Glomerular endothelial cell (primary cell): ENCODE data around the gene AOAH. TPM values are rescaled to one million over a fixed set of nuclear protein-coding genes. Genes with fewer than 3 reads are reported as not detected.

Experiments
- DNase-seq: peaks from one replicate; pipeline ENCODE4 v3.0.0-alpha.2; 2011; ENCODE audit warnings: low read depth, low spot score; ENCODE audit errors: extremely low read depth
- total RNA-seq: library from RNA; depleted of rRNA; stranded (reverse); fragments of >200 nt; gene quantifications from 2 replicates; pipeline ENCODE4 v1.2.3, GENCODE V29; 2015

The AOAH gene
- total RNA-seq, 1 donor from 2014 or later = 0.64 TPM

DNA sequence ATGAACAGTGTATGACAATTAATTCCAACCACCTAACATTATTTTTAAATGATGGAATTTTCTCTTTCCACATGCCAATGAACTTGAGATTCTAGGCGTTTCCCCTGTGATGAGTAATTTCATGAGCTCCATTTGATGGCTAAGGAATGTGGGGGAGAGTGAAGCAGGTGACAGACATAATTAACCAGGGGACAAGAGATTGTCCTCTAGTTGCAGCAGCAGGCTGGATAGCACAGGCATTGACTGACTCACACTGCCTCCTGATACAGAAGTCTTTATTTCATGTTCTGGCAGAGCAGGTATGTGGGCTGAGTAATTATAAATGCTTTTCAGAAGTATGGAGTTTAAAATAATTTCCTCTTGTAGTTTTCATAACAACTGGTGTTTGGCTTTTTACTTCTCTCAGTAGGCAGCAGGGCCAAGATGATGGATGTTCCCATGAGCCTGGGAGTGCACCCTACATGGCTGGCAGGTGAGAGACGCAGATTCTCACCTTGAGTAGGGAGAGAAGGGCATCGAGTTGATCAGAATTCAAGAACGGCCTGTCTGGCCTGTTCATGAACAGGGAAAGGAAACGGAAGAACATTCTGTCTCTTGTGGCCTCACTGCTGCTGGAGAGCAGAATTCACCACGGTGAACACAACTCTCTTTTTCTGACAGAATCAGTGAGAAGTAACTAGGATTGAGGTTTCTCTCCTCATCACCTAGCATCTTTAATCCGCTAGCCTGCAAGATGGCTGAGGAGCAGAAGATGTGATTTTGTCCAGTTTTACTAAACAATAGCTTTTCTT, 118.8 kb downstream of the AOAH start:
- no peak for DNase-seq

DNA sequence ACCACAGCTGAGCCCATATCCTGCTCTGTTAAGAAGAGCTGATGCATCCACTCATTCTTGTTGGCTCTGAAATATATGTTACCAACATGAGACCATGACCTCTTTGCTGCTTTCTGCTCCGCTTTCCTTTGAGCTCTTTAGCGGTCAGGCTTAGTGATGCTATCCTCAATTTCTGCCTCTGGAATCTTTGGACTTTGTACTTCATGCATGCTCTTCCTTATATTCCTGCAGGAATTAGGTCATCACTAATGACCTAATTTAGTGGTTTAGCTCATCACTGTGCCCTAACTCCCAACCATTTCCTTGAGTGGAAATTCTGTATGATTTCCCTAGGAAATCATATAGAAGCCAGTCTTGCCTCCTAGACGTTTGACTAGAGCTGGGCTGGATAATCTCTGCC, 119.5 kb downstream of the AOAH start:
- no peak for DNase-seq

DNA sequence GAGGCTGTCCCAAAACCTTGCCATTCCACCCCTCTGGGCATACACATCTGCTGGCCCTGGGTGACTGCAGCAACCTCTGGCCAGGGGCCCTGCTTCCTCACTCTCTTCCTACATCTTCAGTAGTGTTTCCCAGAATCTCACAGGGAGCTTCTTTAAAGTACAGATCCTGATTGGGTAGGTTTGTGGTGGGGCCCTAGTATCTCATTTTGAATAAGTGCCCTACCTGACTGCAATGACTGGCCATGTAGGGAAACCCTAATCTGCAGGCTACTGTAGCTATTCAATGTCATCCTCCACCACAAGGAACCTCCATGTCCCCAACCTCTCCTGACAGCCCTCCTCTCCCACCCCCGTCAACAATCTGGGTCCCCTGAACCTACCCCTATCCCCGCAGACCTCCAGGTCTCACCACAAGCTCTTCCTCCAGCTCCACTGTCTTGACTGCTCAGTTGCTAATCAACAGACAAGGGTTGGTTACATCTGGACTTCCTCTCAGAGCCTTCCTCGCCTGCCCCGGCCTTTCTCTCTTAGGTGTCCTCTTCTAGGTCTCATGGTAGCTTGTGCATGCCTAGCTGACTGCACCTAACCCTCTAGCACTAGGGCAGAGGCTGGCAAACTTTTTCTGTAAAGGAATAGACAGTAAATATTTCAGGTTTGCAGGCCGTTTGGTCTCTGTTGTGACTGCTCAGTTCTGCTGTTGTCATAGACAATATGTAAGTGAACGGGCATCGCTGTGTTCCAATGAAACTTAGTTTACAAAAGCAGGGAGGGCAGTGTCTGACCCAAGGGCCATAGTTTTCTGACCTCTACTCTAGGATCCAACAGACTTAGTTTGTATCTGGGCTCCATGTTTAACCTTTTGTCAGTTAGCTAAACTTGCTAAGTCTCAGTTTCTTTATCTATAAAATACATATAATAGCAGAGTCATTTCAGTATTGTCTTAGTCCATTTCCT, 121.1 kb downstream of the AOAH start:
- DNase-seq = no peak

DNA sequence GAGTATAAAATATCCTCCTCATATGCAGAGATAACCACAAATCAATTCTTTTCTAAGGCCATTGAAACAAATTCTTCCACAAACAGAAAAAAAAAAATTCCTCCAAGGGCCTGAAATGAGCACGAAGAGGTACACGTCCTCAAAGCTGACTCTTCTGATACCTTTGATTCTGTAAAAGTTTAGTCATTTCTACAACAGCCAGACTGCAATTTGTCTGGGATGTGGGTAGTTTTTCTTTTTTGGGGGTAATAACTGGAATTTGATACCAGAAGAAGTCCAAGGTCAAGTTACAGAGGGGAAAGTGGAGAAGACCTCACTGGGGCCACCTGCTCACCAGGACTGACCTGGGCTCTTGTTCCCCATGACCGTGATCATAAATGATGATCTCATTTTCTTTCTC, 121.8 kb downstream of the AOAH start:
- DNase-seq = no peak

DNA sequence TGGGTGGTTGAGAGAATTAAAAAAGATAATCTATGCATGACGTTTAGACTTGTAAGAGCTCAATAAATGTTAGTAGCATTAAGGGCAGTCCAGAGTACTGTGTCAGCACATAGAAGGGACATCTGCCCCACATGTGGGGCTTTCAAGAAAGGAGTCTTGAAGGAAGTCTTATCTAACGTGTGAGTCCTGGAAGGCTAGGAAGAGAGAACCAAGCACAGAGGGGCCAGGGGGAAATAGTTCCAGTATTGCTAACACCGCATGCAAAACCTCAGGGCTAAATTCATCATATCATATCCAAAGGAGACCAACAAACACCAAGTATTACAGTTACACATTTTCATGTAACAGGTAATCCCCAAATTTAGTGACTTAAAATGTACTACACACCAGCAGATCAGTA, 122.7 kb downstream of the AOAH start:
- DNase-seq = no peak

DNA sequence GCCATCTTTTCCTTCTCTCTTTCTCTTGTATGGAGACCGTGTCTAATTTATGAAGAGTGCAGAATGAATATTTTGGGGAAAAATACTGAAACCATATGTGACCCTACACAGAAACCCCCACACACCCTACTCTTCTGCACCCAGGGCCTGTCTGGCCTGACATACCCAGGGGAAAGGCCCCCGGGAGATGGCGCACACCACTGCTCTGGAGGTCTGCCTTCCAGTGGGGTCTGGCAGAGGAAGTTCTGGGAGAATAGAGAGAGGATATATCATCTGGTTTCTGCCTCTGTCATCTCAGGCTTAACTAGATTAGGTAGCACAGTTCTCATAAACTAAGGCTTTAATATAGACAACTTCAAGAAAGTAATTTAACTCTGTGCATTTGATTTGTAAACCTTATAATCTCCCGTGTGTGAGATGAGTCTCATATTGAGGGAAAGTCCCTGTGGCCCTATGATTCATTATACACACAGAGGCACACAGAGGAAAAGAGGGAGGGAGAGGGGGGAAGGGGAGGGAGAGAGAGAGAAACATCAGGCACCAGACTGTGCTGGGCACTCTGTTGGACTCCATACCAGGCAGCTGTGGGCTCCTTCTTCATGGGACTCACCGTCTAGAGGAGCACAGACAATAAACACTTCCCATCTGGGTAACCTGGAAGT, 123.3 kb downstream of the AOAH start:
- DNase-seq = no peak

DNA sequence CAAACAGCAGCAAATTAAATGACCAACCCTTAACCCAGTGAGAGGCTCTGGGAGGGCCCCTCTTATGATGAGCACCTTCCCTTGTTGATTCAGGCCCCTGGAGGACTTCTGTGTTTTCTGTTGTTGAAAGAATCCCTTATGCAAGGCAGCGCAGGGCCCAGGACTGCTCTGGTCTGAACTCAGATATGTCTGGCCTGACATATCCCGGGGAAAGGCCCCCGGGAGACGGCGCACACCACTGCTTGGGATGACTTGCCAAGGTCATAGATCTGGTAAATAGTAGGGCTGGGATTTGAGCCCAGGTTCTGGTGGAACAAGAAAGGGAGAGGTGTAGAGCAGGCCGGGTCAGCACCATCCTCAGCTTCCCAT, 124.0 kb downstream of the AOAH start:
- no peak for DNase-seq

DNA sequence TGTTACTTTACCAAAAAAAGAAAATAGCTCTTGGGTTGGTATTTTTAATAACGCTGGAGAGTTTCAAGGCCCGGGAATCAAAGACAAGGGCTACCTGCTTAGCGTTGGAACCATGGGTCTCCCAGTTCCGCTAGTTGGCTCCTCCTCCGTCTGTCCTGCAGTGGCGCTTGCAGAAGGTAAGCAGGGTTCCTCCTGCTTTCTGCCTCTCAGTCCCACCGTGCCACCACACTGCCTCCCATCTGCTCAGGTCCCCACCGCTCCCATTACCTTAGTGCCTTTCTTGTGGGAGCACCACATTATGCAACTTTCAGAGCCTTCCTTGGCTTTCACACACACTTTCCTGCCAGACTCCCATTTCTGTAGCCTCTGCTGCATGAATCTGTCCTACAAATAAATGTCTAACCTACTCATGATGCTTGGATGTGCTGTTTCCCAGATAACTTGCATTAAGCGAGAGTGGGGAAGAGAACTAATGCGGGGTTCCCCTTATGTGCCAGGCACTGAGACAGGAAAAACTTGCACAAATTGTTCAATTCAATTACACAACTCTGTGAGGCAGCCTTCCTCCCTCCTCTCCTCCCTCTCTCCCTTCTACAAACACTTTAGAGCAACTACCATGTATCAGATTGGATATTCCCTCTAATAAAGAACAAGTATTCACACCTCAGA, 124.5 kb downstream of the AOAH start:
- no peak for DNase-seq

DNA sequence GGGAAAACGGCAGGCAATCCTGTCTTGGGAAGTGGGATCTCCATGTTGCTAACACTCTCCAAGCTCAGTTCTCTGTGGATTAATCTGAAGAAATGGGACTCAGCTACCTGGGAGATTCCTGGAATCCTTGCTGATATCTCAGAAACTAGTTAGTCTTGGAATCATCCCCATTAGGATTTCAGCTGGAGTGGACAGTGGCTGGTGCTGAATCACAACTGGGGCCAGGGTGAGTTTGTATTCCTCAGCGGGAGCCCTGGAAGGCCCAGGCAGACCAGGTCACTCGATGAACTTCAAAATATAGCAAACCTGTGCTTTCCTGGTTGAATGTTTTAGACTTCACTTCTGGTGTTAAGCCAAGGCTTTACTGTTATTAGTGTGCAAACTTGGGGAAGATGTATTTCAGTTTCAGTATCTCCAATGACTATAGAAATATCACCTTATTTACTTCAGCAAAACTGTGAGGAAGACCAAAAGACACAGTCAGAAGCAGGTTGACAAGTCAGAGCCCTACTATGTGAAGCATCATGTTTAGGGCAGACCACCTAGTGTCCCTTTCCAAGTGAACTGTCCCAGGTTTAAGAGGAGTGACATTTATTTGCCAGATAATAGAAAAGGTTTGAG, 126.1 kb downstream of the AOAH start:
- DNase-seq = no peak

DNA sequence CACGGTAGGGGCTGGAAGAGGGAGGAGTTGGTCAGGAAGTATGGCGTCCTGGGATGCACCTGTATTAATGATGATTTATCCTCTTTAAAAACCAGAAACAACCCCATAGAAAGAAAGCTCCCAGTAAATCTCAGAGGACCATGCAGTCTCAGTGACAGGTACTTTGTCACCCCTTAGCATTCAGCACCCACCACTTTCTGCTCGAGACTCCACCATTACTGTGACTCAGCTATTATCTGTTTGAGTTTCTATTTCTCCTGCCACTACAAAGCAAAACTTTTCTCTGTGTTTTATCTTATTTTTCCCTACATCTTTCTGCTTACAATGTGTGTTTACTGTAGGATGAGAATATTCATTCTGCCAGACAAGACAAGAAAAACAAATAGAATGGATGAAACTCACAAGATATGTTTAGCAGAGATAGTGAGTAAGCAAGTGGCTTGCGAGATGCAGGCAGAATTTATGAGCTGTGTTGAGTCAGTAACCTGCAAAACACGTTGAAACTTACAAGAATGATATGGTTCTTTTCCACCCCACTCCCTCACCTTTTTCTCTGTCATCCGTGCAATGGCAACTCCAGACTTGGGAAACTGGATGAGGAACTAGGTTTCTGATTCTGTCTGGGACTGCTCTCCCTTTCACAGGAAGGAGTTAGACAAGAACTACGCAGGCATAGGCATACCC, 127.1 kb downstream of the AOAH start:
- no peak for DNase-seq

DNA sequence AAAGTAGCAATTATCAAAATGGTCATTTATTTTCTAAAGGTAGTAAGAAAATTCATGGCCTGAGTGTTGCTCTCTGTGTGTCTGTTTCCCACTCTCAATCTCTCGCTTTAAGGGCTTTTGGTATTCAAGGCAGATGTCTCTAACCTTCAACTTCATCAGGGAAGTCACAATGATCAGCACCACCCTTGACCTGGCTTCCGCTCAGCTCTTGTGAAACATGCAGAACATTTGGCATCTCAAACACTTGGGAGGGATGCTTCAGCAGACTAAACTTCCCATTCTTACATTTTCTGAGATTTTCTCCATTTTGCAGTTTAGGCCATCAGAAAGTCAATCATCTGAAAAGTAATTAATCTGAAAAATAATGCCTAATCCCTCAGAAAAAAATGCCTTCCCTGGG, 129.8 kb downstream of the AOAH start:
- DNase-seq = no peak

DNA sequence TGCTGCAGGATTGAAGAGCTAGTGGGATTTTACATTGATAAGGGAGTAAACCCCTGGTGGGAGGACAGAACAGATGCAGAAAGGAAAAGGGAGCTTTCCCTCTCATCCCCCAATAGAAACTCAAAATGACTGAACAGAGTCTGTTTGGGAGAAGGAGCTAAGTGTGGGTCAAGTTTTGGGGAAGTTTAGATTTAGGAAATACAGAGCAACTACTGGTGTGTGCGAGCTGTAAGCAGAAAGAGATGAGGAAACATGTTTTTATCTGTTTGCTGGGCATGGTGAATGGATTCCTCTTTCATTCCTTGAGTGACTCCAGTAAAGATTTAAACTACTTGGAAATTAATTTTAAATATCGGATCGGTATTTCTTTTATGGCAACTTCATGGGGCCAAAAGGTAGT, 132.7 kb downstream of the AOAH start:
- DNase-seq = no peak

DNA sequence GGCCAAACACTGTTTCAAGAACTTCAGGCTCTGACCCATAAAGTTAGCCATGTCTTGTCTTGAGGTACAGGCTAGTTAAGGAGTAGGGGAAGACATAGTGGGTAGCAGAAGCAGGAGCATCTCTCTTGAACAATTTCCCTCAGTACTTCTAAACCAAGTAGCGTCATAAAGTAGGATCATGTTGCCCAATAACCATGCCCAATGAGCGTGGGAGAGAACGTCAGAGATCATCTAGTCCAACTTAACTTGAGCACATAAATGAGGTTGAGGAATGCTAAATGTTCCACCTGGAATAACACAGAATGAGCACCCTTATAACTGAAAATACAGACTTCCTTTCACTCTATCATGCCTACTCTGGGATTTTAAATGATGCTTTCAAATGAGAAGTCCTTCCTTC, 134.9 kb downstream of the AOAH start:
- DNase-seq = no peak

DNA sequence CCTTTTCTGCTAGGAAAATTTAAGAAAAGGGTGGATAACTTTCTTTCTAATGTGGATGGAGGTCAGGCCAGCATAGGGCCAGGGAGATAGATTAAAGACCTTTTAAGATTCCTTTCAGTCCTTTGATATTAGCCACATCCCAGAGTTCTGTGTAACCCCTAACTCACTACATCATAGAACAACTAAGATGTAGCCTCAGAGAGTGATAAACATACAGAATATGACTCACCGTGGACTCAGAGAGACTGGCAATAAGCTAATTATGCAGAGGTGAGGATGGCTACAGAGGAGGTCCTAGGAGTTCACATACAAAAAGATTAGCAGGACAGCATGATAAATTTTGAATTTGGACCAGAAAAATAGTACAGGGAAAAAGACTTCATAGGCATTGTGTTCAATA, 141.0 kb downstream of the AOAH start:
- no peak for DNase-seq

DNA sequence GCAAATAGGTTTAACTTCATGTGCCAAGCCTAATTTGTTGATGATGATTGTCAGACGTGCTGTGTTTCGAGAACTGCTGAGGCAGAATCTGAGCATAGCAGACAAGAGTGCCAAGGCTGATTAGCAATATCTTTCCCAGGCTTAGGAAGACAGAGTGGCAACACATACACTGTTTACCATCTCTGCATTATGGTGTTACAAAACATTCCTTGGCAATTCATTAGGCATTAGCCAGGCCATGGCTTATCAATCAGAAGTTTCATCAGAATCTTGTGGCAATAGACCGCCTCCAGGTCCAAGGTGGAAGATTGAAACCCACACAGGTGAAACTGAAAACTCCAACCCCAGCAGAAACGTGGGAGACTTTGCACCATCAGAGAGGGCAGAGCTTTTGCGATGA, 148.5 kb downstream of the AOAH start:
- no peak for DNase-seq

DNA sequence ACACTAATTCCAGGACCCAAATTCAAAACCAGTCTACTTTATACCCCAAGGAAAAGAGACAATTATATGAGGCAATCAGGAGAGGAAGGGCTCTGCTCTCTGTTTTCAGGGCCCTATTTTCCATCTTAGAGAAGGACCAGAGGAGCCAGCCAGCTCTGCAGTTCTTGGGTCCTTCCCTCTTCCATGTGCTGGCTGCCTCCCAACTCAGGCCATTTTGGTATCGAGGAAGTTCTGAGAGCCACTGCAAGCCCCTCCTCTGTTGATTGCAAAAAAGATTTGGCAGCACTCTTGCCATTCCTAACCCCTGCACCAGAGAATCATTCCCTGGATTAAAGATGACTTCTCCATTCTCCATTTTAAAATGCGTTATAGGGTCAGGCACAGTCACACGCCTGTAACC, 151.2 kb downstream of the AOAH start:
- DNase-seq = no peak

DNA sequence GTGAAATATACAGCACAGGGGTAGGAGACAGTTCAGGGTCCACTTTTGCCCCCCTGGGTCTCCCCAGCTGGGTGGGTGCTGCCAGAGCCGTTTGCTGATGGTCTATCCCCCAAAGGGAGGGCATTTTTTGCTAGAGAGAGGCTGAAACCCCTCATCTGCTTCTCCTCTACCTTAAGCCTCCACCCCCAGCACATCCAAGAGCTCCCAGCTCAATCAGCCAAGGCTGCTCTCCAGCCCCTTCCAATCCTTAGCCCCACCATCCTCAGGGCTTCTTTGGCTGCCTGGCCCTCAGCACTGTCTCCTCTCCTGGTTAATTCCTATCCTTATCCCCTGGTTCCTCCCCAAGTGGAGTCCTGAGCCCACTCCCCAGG, 153.1 kb downstream of the AOAH start:
- DNase-seq = no peak

DNA sequence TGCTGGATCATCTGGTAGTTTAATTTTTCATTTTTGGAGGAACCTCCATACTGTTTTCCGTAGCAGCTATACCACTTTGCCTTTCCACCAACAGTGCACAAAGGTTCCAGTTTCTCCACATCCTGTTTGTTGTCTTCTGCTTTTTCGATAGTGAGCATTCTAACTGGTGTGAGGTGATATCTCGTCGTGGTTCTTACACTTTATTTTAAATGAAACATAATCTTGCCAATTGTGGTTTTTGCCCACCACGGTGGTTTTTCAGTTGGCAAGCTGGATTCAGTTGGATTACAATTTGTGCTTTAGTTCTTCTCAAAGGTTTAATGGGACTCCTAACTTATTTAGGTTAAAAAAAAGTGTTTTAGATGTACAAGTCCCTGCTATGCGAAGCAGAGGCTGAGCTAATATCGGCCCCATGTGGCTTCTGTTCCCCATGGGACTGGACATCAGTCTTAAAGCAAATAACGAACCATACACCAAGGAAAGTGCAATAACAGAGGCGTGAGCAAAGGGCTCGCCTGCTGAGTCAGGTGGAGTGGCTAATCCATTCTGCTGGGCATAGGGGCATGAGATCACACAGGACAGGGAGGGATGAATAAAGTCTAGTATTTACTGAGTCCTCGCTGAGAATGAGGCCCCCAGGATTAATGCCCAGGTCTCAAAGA, 153.6 kb downstream of the AOAH start:
- no peak for DNase-seq

DNA sequence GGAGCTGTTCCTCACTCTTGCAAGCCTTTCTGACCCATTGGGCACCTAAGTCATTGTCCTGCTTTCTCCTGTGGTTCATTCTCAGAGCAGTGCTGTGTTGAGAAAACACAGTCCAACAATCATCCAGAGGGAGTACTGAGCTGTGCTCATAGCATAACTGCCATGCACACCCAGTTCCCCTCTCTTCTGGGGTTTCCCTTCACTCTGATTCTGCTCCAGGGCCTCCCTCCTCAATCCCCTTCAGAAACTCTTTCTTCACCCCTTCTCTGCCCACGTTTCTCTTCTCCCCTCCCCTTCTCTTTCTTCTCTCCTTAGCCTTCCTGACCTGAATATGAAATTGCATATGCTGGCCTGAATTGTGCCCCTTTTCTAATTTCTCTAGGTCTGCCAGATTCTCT, 155.8 kb downstream of the AOAH start:
- DNase-seq = no peak
